HFFc6 (cell line): ENCODE measurements around the gene OTOGL. TPM values are rescaled to one million over a fixed set of nuclear protein-coding genes. Genes with fewer than 3 reads are reported as not detected.

Experiments
- DNase-seq: peaks from one replicate; pipeline ENCODE4 v3.0.0-alpha.2; 2018
- H3K27ac Mint-ChIP-seq: 2 replicates; pipeline ENCODE4 v1.8.0; 2020; ENCODE audit warnings: mild to moderate bottlenecking, mixed read lengths
- H3K27me3 Mint-ChIP-seq: 2 replicates; pipeline ENCODE4 v1.8.0; 2021; ENCODE audit warnings: mild to moderate bottlenecking, moderate library complexity, mixed read lengths; ENCODE audit not compliant: insufficient read depth
- H3K36me3 Mint-ChIP-seq: 2 replicates; pipeline ENCODE4 v1.8.0; 2021; ENCODE audit warnings: low read depth, mixed read lengths
- H3K4me1 Mint-ChIP-seq: 2 replicates; pipeline ENCODE4 v1.8.0; 2020; ENCODE audit warnings: low read depth, mixed read lengths
- H3K4me3 Mint-ChIP-seq: 2 replicates; pipeline ENCODE4 v1.8.0; 2020; ENCODE audit warnings: mild to moderate bottlenecking, moderate library complexity, mixed read lengths
- H3K9me3 Mint-ChIP-seq: 2 replicates; pipeline ENCODE4 v1.8.0; 2020; ENCODE audit warnings: mild to moderate bottlenecking, mixed read lengths
- CTCF ChIP-seq: fragments of 200-600 bp; sonication (generic); IDR thresholded peaks from 2 replicates; pipeline ENCODE4 v1.5.0; 2021; ENCODE audit warnings: antibody characterized with exemption, mild to moderate bottlenecking
- total RNA-seq, 6 experiments: library from RNA; stranded (reverse); fragmentation: NEBNext Ultra II Directional; extraction: Animal tissue kit (Norgen Biotek cat#: 25700); gene quantifications; 2 replicates in 1 of 6; 3 replicates in 5 of 6; pipeline ENCODE4 v1.2.3, GENCODE V29; 2021

Gene OTOGL
- total RNA-seq, 6 experiments from 2014 or later: 0.12 to 0.32 (median 0.20) TPM

GRCh38 chr12:80056845-80057244 lies 42.5 kb upstream of the OTOGL start:
- Mint-ChIP-seq H3K27ac (no peak overlapping the region), H3K4me3 (no peak overlapping the region), H3K9me3 (no peaks in the 10 kb centered on the region), H3K36me3 (no peaks in the 10 kb centered on the region), H3K27me3 (no peaks in the 10 kb centered on the region), H3K4me1 (peaks cover 22% of the 10 kb centered on the region)
- DNase-seq: no peak
- no peak for TF ChIP-seq CTCF

DNA sequence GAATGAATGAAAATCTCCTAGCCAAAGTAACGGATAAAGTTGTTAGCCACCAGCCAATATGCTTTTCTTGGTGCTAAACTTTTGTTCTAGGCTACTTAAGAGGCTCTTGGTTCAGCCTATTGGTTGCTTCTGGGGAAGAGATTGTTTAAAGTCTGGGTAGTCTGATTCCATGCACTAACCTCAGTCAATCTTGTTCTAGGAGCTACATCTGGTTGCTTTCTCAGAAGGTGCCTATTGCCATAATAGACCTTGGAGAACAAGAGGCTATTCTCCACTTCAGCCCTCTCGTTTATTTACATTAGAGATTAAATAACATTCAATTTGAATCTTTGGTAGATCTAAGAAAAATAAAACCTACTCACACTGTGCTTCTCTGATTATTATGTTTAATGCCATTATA lies 40.8 kb upstream of the OTOGL start:
- Mint-ChIP-seq H3K9me3 (no peaks in the 10 kb centered on the region), H3K4me3 (no peak overlapping the region), H3K27me3 (no peaks in the 10 kb centered on the region), H3K36me3 (no peaks in the 10 kb centered on the region), H3K27ac (no peak overlapping the region), H3K4me1 (peaks cover 8% of the 10 kb centered on the region)
- TF ChIP-seq CTCF: no peak
- DNase-seq: no peak

- Mint-ChIP-seq H3K4me1 (peaks cover 9% of the 10 kb centered on the region), H3K4me3 (no peak overlapping the region), H3K36me3 (no peaks in the 10 kb centered on the region), H3K9me3 (no peaks in the 10 kb centered on the region), H3K27ac (no peak overlapping the region), H3K27me3 (no peaks in the 10 kb centered on the region)
- TF ChIP-seq CTCF: no peak
- no peak for DNase-seq
These were observed 40.2 kb upstream of the OTOGL start for GRCh38 chr12:80059102-80059501.

DNA sequence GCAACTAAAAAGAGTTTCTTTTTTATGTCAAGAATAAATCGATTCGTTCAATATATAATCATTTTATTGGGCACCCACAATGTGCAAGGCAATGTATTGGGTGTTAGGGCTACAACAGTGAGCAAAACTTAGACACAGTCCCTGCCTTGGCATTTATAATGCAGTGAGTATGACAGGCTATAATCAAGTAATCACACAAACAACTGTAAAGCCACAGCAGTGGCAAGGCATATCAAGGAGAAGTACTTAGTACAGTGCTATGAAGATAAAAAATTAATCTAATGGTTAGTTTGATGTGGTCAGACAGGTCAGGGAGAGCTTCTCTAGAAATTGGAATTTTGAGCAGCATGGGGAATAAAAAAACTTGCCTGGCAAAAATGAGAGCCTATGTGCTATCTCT lies 39.5 kb upstream of the OTOGL start:
- Mint-ChIP-seq H3K27me3 (no peaks in the 10 kb centered on the region), H3K4me1 (peaks cover 16% of the 10 kb centered on the region), H3K27ac (no peak overlapping the region), H3K9me3 (no peaks in the 10 kb centered on the region), H3K4me3 (no peak overlapping the region), H3K36me3 (no peaks in the 10 kb centered on the region)
- no peak for DNase-seq
- TF ChIP-seq CTCF: no peak

GRCh38 chr12:80064269-80064668 lies 35.1 kb upstream of the OTOGL start:
- DNase-seq: peak; percentile 13
- Mint-ChIP-seq H3K4me3 (no peak overlapping the region), H3K9me3 (no peaks in the 10 kb centered on the region), H3K27ac (peak overlapping the region; percentile 30), H3K36me3 (no peaks in the 10 kb centered on the region), H3K27me3 (no peaks in the 10 kb centered on the region), H3K4me1 (peaks cover 16% of the 10 kb centered on the region)
- TF ChIP-seq CTCF: no peak

DNA sequence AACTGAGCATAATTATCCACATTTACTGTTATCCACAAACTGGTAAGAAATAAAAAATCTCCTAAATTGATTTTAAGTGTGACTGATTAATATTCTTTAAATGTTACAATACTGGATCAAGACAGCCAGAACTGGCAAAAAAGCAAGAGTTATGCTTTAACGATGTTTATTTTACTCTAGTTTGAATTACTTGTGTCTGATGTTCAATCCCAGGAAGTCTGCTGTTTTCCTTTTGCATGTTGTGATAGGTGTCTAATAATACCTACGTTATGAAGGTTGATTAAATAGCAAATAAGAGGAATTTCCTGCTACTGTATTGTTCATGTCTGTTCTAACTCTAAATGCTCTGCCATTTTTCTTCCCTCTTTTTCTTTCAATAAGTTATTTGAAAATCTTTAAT lies 34.4 kb upstream of the OTOGL start:
- Mint-ChIP-seq H3K36me3 (no peaks in the 10 kb centered on the region), H3K4me1 (peaks cover 16% of the 10 kb centered on the region), H3K27ac (no peak overlapping the region), H3K9me3 (no peaks in the 10 kb centered on the region), H3K27me3 (no peaks in the 10 kb centered on the region), H3K4me3 (no peak overlapping the region)
- TF ChIP-seq CTCF: no peak
- DNase-seq: no peak
